H9 (cell line): ENCODE data around the gene DOCK2. TPM values are rescaled to one million over a fixed set of nuclear protein-coding genes. Genes with fewer than 3 reads are reported as not detected.

Experiments
- DNase-seq: peaks from one replicate; pipeline ENCODE4 v3.0.0-alpha.2; 2017
- H2AFZ ChIP-seq: one replicate; pipeline ENCODE4 v1.6.1; 2013; ENCODE audit warnings: mild to moderate bottlenecking, low read length, control low read depth, moderate library complexity
- H2AK5ac ChIP-seq: 2 replicates; pipeline ENCODE4 v1.6.1; 2013; ENCODE audit warnings: low read length, control low read depth, mixed read lengths; ENCODE audit not compliant: insufficient read length
- H2BK120ac ChIP-seq: one replicate; pipeline ENCODE4 v1.6.1; 2013; ENCODE audit warnings: low read depth, mild to moderate bottlenecking, low read length, control low read depth, inconsistent platforms; ENCODE audit not compliant: poor library complexity, severe bottlenecking
- H2BK12ac ChIP-seq: 2 replicates; pipeline ENCODE4 v1.6.1; 2013; ENCODE audit warnings: low read length, control low read depth, mixed read lengths, low read depth; ENCODE audit not compliant: insufficient read length
- H2BK15ac ChIP-seq: 2 replicates; pipeline ENCODE4 v1.6.1; 2013; ENCODE audit warnings: low read depth, low read length, control low read depth
- H2BK20ac ChIP-seq: one replicate; pipeline ENCODE4 v1.6.1; 2013; ENCODE audit warnings: low read depth, mild to moderate bottlenecking, low read length, control low read depth, inconsistent platforms; ENCODE audit not compliant: poor library complexity, severe bottlenecking
- H2BK5ac ChIP-seq: 2 replicates; pipeline ENCODE4 v1.6.1; 2013; ENCODE audit warnings: low read length, control low read depth, mixed read lengths; ENCODE audit not compliant: insufficient read length
- H3K14ac ChIP-seq: 2 replicates; pipeline ENCODE4 v1.6.1; 2013; ENCODE audit warnings: low read length, control low read depth; ENCODE audit not compliant: insufficient read depth
- H3K18ac ChIP-seq: 2 replicates; pipeline ENCODE4 v1.6.1; 2013; ENCODE audit warnings: low read depth, mild to moderate bottlenecking, mixed read lengths, low read length, control low read depth; ENCODE audit not compliant: insufficient read length
- H3K23ac ChIP-seq: 2 replicates; pipeline ENCODE4 v1.6.1; 2013; ENCODE audit warnings: low read length, control low read depth, mixed read lengths, low read depth; ENCODE audit not compliant: insufficient read length
- H3K23me2 ChIP-seq: 2 replicates; pipeline ENCODE4 v1.6.1; 2013; ENCODE audit warnings: low read depth, mild to moderate bottlenecking, mixed read lengths, low read length, control low read depth; ENCODE audit not compliant: insufficient read length, poor library complexity, severe bottlenecking
- H3K27ac ChIP-seq: 2 replicates; pipeline ENCODE4 v1.5.1; 2013; ENCODE audit warnings: low read length, control low read depth, mixed read lengths, low read depth; ENCODE audit not compliant: insufficient read length
- H3K27me3 ChIP-seq: 2 replicates; pipeline ENCODE4 v1.6.1; 2013; ENCODE audit warnings: low read length, control low read depth, inconsistent platforms; ENCODE audit not compliant: insufficient read depth
- H3K4ac ChIP-seq: 2 replicates; pipeline ENCODE4 v1.6.1; 2013; ENCODE audit warnings: low read depth, mild to moderate bottlenecking, control low read depth, inconsistent platforms, low read length, moderate library complexity
- H3K4me1 ChIP-seq: 2 replicates; pipeline ENCODE4 v1.6.1; 2013; ENCODE audit warnings: low read length, control low read depth, inconsistent platforms; ENCODE audit not compliant: insufficient read depth
- H3K4me2 ChIP-seq: 2 replicates; pipeline ENCODE4 v1.6.1; 2013; ENCODE audit warnings: low read length, control low read depth, mixed read lengths; ENCODE audit not compliant: insufficient read length, insufficient read depth
- H3K56ac ChIP-seq: 2 replicates; pipeline ENCODE4 v1.6.1; 2013; ENCODE audit warnings: low read depth, mild to moderate bottlenecking, mixed read lengths, low read length, control low read depth; ENCODE audit not compliant: insufficient read length
- H3K79me1 ChIP-seq: 2 replicates; pipeline ENCODE4 v1.6.1; 2013; ENCODE audit warnings: low read depth, mild to moderate bottlenecking, moderate library complexity, low read length, control low read depth, inconsistent platforms; ENCODE audit not compliant: insufficient read depth, poor library complexity, severe bottlenecking
- H3K79me2 ChIP-seq: 2 replicates; pipeline ENCODE4 v1.6.1; 2013; ENCODE audit warnings: low read length, control low read depth, inconsistent platforms; ENCODE audit not compliant: insufficient read depth
- H3K9ac ChIP-seq: 2 replicates; pipeline ENCODE4 v1.6.1; 2013; ENCODE audit warnings: low read length, control low read depth, mixed read lengths; ENCODE audit not compliant: insufficient read length; ENCODE audit errors: extremely low read depth
- H3K9me3 ChIP-seq: one replicate; pipeline ENCODE4 v1.6.1; 2013; ENCODE audit warnings: low read depth, low read length, inconsistent platforms; ENCODE audit not compliant: control insufficient read depth
- H3T11ph ChIP-seq: one replicate; pipeline ENCODE4 v1.6.1; 2013; ENCODE audit warnings: mild to moderate bottlenecking, low read length, control low read depth, inconsistent platforms
- H4K20me1 ChIP-seq: one replicate; pipeline ENCODE4 v1.6.1; 2013; ENCODE audit not compliant: control insufficient read depth, insufficient read length, insufficient read depth
- H4K5ac ChIP-seq: 2 replicates; pipeline ENCODE4 v1.6.1; 2013; ENCODE audit warnings: low read depth, mild to moderate bottlenecking, mixed read lengths, low read length, control low read depth; ENCODE audit not compliant: insufficient read length
- H4K8ac ChIP-seq: replicated peaks from 2 replicates; pipeline ENCODE4 v1.6.1; 2013; ENCODE audit warnings: low read length, control low read depth, mixed read lengths, low read depth; ENCODE audit not compliant: insufficient read length
- H4K91ac ChIP-seq: 2 replicates; pipeline ENCODE4 v1.6.1; 2013; ENCODE audit warnings: low read depth, mild to moderate bottlenecking, moderate library complexity, mixed read lengths, low read length, control low read depth; ENCODE audit not compliant: insufficient read length
- H3K27ac Mint-ChIP-seq, 3 experiments: 2 replicates in 2 of 3; 3 replicates in 1 of 3; pipeline ENCODE4 v1.8.0; 2020 to 2021; ENCODE audit warnings: mixed read lengths in 3 of 3, mild to moderate bottlenecking in 1 of 3, moderate library complexity in 1 of 3
- H3K27me3 Mint-ChIP-seq: 2 replicates; pipeline ENCODE4 v1.8.0; 2021; ENCODE audit warnings: low read depth, mild to moderate bottlenecking, moderate library complexity, mixed read lengths
- H3K36me3 Mint-ChIP-seq, 3 experiments: 2 replicates in 2 of 3; 3 replicates in 1 of 3; pipeline ENCODE4 v1.8.0; 2020 to 2021; ENCODE audit warnings: low read depth in 3 of 3, mixed read lengths in 3 of 3; ENCODE audit not compliant: insufficient read depth in 1 of 3
- H3K4me1 Mint-ChIP-seq, 2 experiments: 2 replicates each; pipeline ENCODE4 v1.8.0; 2020; ENCODE audit warnings: mixed read lengths in 2 of 2
- H3K4me3 Mint-ChIP-seq, 2 experiments: 2 replicates in 1 of 2; 3 replicates in 1 of 2; pipeline ENCODE4 v1.8.0; 2020 to 2021; ENCODE audit warnings: mild to moderate bottlenecking in 2 of 2, mixed read lengths in 2 of 2, moderate library complexity in 1 of 2
- H3K9me3 Mint-ChIP-seq, 2 experiments: 2 replicates in 1 of 2; 3 replicates in 1 of 2; pipeline ENCODE4 v1.8.0; 2020; ENCODE audit warnings: mild to moderate bottlenecking in 2 of 2, mixed read lengths in 2 of 2, moderate library complexity in 1 of 2
- CTCF ChIP-seq: fragments of 200-600 bp; sonication (generic); conservative IDR thresholded peaks from 3 replicates; pipeline ENCODE4 v1.8.0; 2021; ENCODE audit warnings: antibody characterized with exemption, mild to moderate bottlenecking
- WGBS: extraction: QIAGEN DNeasy Blood & Tissue Kit; methylation state at CpG from one replicate; pipeline ENCODE4 v1.1.7; 2013; ENCODE audit warnings: missing lambda C conversion rate, low lambda C conversion rate, mixed read lengths; ENCODE audit not compliant: insufficient read length; ENCODE audit errors: extremely low coverage; 5-methylcytosine and 5-hydroxymethylcytosine counted together
- total RNA-seq: library from RNA; stranded (reverse); gene quantifications from 2 replicates; pipeline ENCODE4 v1.2.1, GENCODE V29; 2021

DOCK2 gene
- total RNA-seq, 1 experiment from 2014 or later, result 7.8 TPM

- Histone ChIP-seq H3K27ac (no peak overlapping the region), H2BK12ac (no peak overlapping the region), H3K9ac (no peak overlapping the region), H3K79me1 (no peaks in the 10 kb centered on the region), H3K79me2 (no peaks in the 10 kb centered on the region), H4K20me1 (no peaks in the 10 kb centered on the region), H2BK20ac (no peak overlapping the region), H3T11ph (no peak overlapping the region), H3K4me2 (no peak overlapping the region), H3K18ac (no peak overlapping the region), H3K23me2 (no peaks in the 10 kb centered on the region), H3K9me3 (no peaks in the 10 kb centered on the region), H2BK5ac (no peak overlapping the region), H2AK5ac (no peak overlapping the region), H3K4me1 (peaks cover 4% of the 10 kb centered on the region; the same call in 1 of the 2 replicates), H2BK15ac (no peak overlapping the region), H4K91ac (no peak overlapping the region), H2AFZ (no peak overlapping the region), H4K8ac (no peak overlapping the region), H3K23ac (no peak overlapping the region), H2BK120ac (no peak overlapping the region), H3K56ac (no peak overlapping the region), H4K5ac (no peak overlapping the region), H3K4ac (no peak overlapping the region), H3K14ac (no peak overlapping the region), H3K27me3 (no peaks in the 10 kb centered on the region)
- WGBS, result no CpG with 5 or more reads among the region's 1 CpG
- H3K27me3 Mint-ChIP-seq, result peaks cover 2% of the 10 kb centered on the region
- H3K36me3 Mint-ChIP-seq, result no peaks in the 10 kb centered on the region
- H3K27ac Mint-ChIP-seq, result no peak overlapping the region
- H3K9me3 Mint-ChIP-seq, result no peaks in the 10 kb centered on the region
- H3K4me3 Mint-ChIP-seq, result no peak overlapping the region
- no peak for TF ChIP-seq CTCF
- H3K4me1 Mint-ChIP-seq, result peaks cover 20 to 23% of the 10 kb centered on the region in 2 experiments
- DNase-seq, result no peak
Measured at GRCh38 chr5:169942181-169942580, 305.1 kb downstream of the DOCK2 start.
